ENCODE data around the gene GRIA3. TPM values are rescaled to one million over a fixed set of nuclear protein-coding genes. Genes with fewer than 3 reads are reported as not detected.

GRIA3 gene
- total and polyA plus RNA-seq, 10 of the 15 experiments (the other 5 are each of a cell fraction or from before 2014, with no cell fraction given) = 0.45 to 4.3 (median 2.2) TPM

- WGBS (ENCODE audit: insufficient coverage, insufficient replicate concordance, low lambda C conversion rate, missing lambda C conversion rate) = 33% methylated on average over 11 of the region's 11 CpGs
- intact Hi-C loops (cut with micrococcal nuclease; ENCODE audit: unreplicated experiment) (no loop called here), in situ Hi-C loops (cut with MboI) (no loop called here)
- FAIRE-seq (no peak), ATAC-seq (no peak), DNase-seq (ENCODE audit: low read depth, low spot score) (no peak)
- Histone ChIP-seq H3K4me3 (no peak overlapping the region), H4K20me1 (ENCODE audit: control insufficient read depth, insufficient read depth) (no peaks in the 10 kb centered on the region), H3K4me2 (ENCODE audit: control insufficient read depth, insufficient read depth) (no peak overlapping the region), H3K9me3 (replicated peaks; ENCODE audit: control insufficient read depth, insufficient read depth, low read length) (no peaks in the 10 kb centered on the region), H3K27me3 (replicated peaks in 1 of 2; ENCODE audit: control insufficient read depth in 2 of 2, insufficient read depth in 2 of 2, low read length in 1 of 2) (no peaks in the 10 kb centered on the region), H2AFZ (ENCODE audit: control insufficient read depth, low read depth, low read length) (no peak overlapping the region), H3K9ac (ENCODE audit: control insufficient read depth, insufficient read depth, low read length) (no peak overlapping the region), H3K36me3 (ENCODE audit: control insufficient read depth in 2 of 2, insufficient read depth in 2 of 2, low read length in 1 of 2) (no peaks in the 10 kb centered on the region), H3K27ac (ENCODE audit: control insufficient read depth, insufficient read depth) (no peak overlapping the region), H3K79me2 (ENCODE audit: control insufficient read depth, insufficient read depth, low read length) (no peaks in the 10 kb centered on the region), H3K4me1 (ENCODE audit: control insufficient read depth, insufficient read depth, low read length) (no peaks in the 10 kb centered on the region)
- ChIA-PET POLR2A (no interaction called here), CTCF (no interaction called here), RAD21 (ENCODE audit: unreplicated experiment) (no interaction called here), SMC1A (ENCODE audit: uncharacterized antibody, unreplicated experiment) (no interaction called here)
- TF ChIP-seq YBX1 (IDR thresholded peaks at IDR 0.05) (no peak), RFX5 (IDR thresholded peaks at IDR 0.05; ENCODE audit: low read depth, low read length) (no peak), TARDBP (IDR thresholded peaks at IDR 0.05; ENCODE audit: borderline replicate concordance) (no peak), PBX3 (IDR thresholded peaks at IDR 0.05; ENCODE audit: insufficient replicate concordance, low read depth, low read length) (no peak), YY1 (IDR thresholded peaks at IDR 0.05; ENCODE audit: low read depth, low read length) (no peak), JUND (IDR thresholded peaks at IDR 0.05; ENCODE audit: low read depth, low read length) (no peak)
- BruUV-seq (replicated peaks) = no TSS peak
Measured at GRCh38 chrX:123481913-123482851, 298.1 kb downstream of the GRIA3 start.
